NT2/D1 (cell line): Measurements from ENCODE around the gene CAVIN2.
"Not testable (repeated sequence)": the region's sequence is repeated elsewhere in the genome, so short reads cannot be mapped to it uniquely, and the experiment has no call there.

Experiments used
- DNase-seq: peaks from one replicate; pipeline ENCODE4 v3.0.0-alpha.2; 2011; ENCODE audit warnings: low read depth, low spot score
- H3K27me3 ChIP-seq: 2 replicates; pipeline ENCODE4 v1.6.0; 2011; ENCODE audit warnings: mild to moderate bottlenecking; ENCODE audit not compliant: insufficient read length, insufficient read depth
- H3K36me3 ChIP-seq: 2 replicates; pipeline ENCODE4 v1.6.1; 2011; ENCODE audit warnings: mild to moderate bottlenecking, low read length, mixed read lengths; ENCODE audit not compliant: insufficient read depth, insufficient read length
- H3K4me1 ChIP-seq: 2 replicates; pipeline ENCODE4 v1.5.1; 2011; ENCODE audit not compliant: insufficient read depth, insufficient read length
- H3K4me3 ChIP-seq: 2 replicates; pipeline ENCODE4 v1.5.1; 2011; ENCODE audit warnings: low read depth; ENCODE audit not compliant: insufficient read length
- H3K9ac ChIP-seq: 2 replicates; pipeline ENCODE4 v1.6.0; 2011; ENCODE audit warnings: low read depth; ENCODE audit not compliant: insufficient read length
- H3K9me3 ChIP-seq: 2 replicates; pipeline ENCODE4 v1.5.1; 2011; ENCODE audit warnings: mild to moderate bottlenecking, low read length; ENCODE audit not compliant: insufficient read depth
- SUZ12 ChIP-seq: IDR thresholded peaks from 2 replicates; pipeline ENCODE4 v1.6.1; 2011; ENCODE audit not compliant: insufficient read length, insufficient read depth; ENCODE audit errors: extremely low read depth
- YY1 ChIP-seq: IDR thresholded peaks from 2 replicates; pipeline ENCODE4 v1.6.1; 2011; ENCODE audit not compliant: insufficient read length, insufficient read depth
- ZNF274 ChIP-seq: IDR thresholded peaks from 2 replicates; pipeline ENCODE4 v1.6.1; 2011; ENCODE audit warnings: mild to moderate bottlenecking, low read depth, low read length

Gene CAVIN2

DNA sequence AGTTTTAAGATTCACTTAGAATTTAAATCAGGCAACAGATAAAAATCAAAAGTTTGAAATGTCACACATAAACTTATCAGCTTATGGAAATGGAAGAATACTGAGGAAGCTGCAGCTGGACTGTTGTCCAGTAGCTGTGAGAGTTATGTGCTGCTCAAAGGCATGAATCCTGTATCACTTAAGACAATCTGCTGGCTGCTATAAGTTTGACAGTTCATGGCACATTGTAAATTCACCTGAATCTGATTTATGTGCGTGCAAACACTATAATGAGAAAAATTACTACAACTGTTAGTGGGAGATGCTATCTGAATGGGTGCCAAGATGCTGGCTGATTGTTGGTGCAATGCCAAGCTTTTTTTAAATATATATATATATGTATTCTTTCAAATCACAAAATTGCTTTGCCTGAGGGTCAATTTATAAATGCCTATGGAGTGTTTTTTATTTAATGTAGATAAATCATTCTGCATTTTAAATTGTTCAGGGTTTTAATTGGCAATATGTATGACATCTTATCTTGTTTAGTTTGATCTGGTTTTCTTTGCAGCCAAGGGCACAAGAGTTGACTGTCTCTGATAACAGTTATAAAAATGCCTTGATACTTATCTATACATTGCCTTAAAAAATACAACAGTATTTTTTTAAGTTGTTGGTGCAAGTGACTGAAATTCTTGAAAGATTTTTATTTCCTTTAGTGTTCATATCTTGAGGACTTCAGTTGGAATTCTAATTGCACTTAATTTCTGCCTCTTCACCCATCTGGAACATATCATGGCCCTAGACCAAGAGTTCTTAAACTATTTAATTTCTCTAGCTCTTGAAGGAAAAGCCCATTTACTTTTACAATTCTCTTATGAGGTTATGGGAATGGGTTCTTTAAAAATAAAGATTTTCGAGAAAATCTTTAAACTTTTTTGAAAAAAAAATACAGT is 48.7 kb downstream of the CAVIN2 start:
- no peak for DNase-seq
- H3K9me3 ChIP-seq: 0 out of 2 replicates have a peak, but pooled peaks cover 2% of the 10 kb centered on the region
- H3K4me3 ChIP-seq: no peak overlapping the region
- no peak for TF ChIP-seq SUZ12
- no peak for TF ChIP-seq ZNF274
- TF ChIP-seq YY1: no peak
- no peak overlapping the region for H3K9ac ChIP-seq
- no peaks in the 10 kb centered on the region for H3K4me1 ChIP-seq
- H3K36me3 ChIP-seq: no peaks in the 10 kb centered on the region
- H3K27me3 ChIP-seq: no peaks in the 10 kb centered on the region

DNA sequence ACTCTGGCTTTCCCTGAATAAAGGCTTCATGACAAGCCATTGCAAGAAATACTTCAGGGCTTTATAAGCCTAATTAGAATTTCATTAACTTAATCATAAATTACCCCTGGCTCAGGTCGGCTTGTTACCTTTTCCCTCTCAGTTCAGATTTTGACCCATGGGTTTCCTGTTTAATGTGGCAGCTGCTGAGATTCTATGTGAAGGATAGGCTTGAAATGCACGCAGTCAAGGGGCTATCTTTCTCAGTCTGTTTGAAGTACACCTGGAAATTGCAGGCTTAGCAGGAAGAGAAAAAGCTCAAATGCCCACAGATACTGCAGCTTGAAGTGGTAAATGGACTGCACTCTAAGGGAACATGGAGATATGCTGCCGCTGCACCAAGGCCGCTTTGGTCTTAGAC is 49.4 kb downstream of the CAVIN2 start:
- DNase-seq: no peak

DNA sequence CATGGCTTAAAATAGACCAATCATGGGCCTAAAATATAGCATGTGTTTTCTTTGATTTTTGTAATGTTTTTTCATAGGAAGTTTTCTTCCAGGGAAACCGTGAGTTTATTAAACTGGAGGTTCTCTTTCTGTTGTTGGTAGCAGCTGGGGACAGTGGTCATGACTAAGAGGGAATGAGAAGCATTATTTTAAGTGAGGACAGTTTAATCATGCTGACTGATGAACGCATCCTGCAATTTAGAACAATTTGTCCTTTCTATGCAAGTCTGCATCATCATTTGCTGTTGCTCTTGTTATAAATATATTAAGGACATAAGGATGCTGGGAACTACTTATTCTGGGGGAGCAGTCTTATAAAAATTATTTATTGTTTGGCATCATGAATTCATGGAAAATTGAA is 51.2 kb downstream of the CAVIN2 start:
- Histone ChIP-seq H3K36me3 (no peaks in the 10 kb centered on the region), H3K4me3 (no peak overlapping the region), H3K27me3 (no peaks in the 10 kb centered on the region), H3K9me3 (0 out of 2 replicates have a peak, but pooled peaks cover 9% of the 10 kb centered on the region), H3K4me1 (no peaks in the 10 kb centered on the region), H3K9ac (no peak overlapping the region)
- DNase-seq: no peak
- TF ChIP-seq ZNF274 (no peak), YY1 (no peak), SUZ12 (no peak)

More for the DNA sequence above, 49.4 kb downstream of the CAVIN2 start:
- no peak for TF ChIP-seq SUZ12
- no peak for TF ChIP-seq YY1
- no peak for TF ChIP-seq ZNF274
- no peaks in the 10 kb centered on the region for H3K36me3 ChIP-seq
- no peaks in the 10 kb centered on the region for H3K4me1 ChIP-seq
- no peak overlapping the region for H3K4me3 ChIP-seq
- no peaks in the 10 kb centered on the region for H3K27me3 ChIP-seq
- H3K9me3 ChIP-seq: 0 out of 2 replicates have a peak, but pooled peaks cover 9% of the 10 kb centered on the region
- H3K9ac ChIP-seq: no peak overlapping the region

DNA sequence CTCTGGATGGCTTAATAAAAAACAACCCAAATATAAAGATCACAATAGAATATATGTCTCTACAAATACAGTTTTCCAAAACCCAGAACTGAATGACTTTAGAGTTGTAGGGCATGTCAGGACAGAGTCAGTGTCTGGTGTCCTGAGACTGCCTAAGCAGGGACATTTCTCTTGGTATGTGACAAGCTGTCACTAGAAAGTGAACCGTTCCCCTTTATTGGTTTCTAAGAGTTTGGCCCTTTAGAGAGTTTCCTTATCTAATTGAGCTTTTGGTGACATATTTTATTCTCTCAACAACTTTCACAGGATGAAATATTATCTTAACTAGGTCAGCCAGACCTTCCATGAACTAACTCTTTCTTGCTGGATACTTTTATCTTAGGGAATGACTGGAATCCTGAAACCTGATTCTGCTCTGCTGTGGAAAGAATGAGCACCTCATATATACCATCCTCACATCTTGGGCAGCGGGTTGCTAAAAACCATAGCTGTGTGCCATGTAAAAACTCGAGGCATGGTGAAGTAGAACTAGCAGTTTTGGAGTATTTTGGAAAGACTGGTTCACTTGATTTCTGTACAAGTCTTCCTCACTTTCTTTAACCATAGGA is 54.8 kb downstream of the CAVIN2 start:
- Histone ChIP-seq H3K4me1 (peaks cover 3% of the 10 kb centered on the region), H3K27me3 (no peaks in the 10 kb centered on the region), H3K36me3 (no peaks in the 10 kb centered on the region), H3K9ac (no peak overlapping the region), H3K4me3 (no peak overlapping the region), H3K9me3 (0 out of 2 replicates have a peak, but pooled peaks cover 9% of the 10 kb centered on the region)
- DNase-seq: no peak
- TF ChIP-seq ZNF274: no peak
- TF ChIP-seq SUZ12: no peak
- TF ChIP-seq YY1: no peak

DNA sequence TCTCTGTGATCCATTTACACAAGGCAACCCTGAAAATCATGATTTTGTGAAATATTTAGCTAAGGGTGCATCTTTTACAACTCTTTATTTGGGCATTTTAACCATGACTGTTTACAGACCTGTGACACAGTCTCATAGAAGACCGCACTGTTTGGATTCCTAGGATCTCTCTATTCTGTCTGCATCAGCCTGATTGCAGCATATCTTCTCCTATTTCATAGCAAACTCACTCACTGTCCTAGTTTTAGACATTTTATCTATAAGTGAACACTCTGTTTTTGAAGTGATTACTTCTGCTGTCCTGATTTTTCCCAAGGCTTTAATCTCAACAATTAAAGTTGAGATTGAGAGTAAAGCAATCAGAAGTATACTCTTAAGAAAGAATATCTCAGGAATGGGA is 56.2 kb downstream of the CAVIN2 start:
- no peaks in the 10 kb centered on the region for H3K36me3 ChIP-seq
- 0 out of 2 replicates have a peak, but pooled peaks cover 9% of the 10 kb centered on the region for H3K9me3 ChIP-seq
- H3K9ac ChIP-seq: no peak overlapping the region
- no peak for TF ChIP-seq SUZ12
- no peak overlapping the region for H3K4me3 ChIP-seq
- H3K4me1 ChIP-seq: peaks cover 3% of the 10 kb centered on the region
- H3K27me3 ChIP-seq: no peaks in the 10 kb centered on the region
- no peak for DNase-seq

DNA sequence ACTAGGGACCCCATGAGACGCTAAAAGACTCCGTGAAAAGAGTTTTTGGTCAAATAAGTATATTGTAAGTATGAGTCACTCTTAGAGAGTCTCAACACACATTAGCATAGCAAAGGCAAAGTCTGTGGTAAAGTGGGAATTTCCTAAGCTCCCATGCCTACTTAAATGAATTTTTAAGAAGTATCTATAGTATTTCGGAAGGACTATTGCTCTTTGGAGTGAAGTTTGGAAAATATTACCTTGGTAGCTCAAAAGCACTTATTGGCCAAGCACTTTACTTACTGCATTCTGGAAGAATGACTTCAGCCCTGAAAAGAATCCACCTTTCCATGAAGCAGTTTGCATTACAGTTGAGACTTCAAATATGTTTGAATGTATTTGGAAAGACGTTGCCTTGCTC is 57.1 kb downstream of the CAVIN2 start:
- no peaks in the 10 kb centered on the region for H3K36me3 ChIP-seq
- H3K4me3 ChIP-seq: no peak overlapping the region
- H3K27me3 ChIP-seq: no peaks in the 10 kb centered on the region
- peaks cover 3% of the 10 kb centered on the region for H3K4me1 ChIP-seq
- 0 out of 2 replicates have a peak, but pooled peaks cover 9% of the 10 kb centered on the region for H3K9me3 ChIP-seq
- peak; percentile 3 for DNase-seq
- TF ChIP-seq YY1: no peak
- TF ChIP-seq SUZ12: no peak
- TF ChIP-seq ZNF274: no peak
- no peak overlapping the region for H3K9ac ChIP-seq

DNA sequence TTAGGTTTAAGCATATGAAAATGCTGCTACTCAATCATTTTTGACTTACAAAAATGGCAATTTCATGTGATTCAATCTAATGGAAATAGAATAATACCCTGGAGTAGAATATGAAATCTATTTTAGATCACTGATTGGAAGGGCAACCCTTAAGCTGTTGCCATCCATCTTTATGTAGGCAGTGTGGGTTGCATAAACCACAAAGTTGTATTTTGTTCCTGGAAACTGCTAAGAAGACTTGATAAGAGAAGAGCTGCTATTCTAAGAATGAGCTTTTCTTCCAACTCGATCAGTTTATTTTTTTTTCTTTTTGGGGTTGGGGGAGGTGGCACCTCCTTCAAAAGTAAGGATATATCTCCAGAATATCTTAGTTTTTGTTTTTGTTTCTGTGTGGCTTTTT is 60.2 kb downstream of the CAVIN2 start:
- H3K9me3 ChIP-seq: no peaks in the 10 kb centered on the region
- no peak overlapping the region for H3K9ac ChIP-seq
- DNase-seq: no peak
- no peaks in the 10 kb centered on the region for H3K36me3 ChIP-seq
- no peak overlapping the region for H3K4me3 ChIP-seq
- peaks cover 3% of the 10 kb centered on the region for H3K4me1 ChIP-seq
- no peaks in the 10 kb centered on the region for H3K27me3 ChIP-seq
- no peak for TF ChIP-seq ZNF274
- TF ChIP-seq SUZ12: no peak
- no peak for TF ChIP-seq YY1

DNA sequence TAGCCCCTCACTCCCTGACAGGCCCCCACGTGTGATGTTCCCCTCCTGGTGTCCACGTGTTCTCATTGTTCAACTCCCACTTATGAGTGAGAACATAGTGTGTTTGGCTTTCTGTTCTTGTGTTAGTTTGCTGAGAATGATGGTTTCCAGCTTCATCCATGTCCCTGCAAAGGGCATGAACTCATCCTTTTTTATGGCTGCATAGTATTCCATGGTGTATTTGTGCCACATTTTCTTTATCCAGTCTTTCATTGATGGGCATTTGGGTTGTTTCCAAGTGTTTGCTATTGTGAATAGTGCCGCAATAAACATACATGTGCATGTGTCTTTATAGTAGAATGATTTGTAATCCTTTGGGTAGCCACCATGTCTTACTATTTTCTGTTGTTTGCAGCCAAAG is 61.2 kb downstream of the CAVIN2 start:
- not testable (repeated sequence) for H3K4me3 ChIP-seq, H3K4me1 ChIP-seq, H3K27me3 ChIP-seq, H3K9ac ChIP-seq, DNase-seq, H3K36me3 ChIP-seq, H3K9me3 ChIP-seq
